Hepatocyte (in vitro differentiated cells): ENCODE data around the gene NEDD4L.

Experiments
- CTCF ChIP-seq: fragments of 200-600 bp; sonication (generic); IDR thresholded peaks from 2 replicates; pipeline ENCODE4 v1.5.1; 2016; ENCODE audit warnings: antibody characterized with exemption, mild to moderate bottlenecking; ENCODE audit not compliant: poor library complexity
- EZH2 ChIP-seq: fragments of 200-600 bp; sonication (generic); IDR thresholded peaks from 2 replicates; pipeline ENCODE4 v1.6.1; 2016; ENCODE audit warnings: antibody characterized with exemption, mild to moderate bottlenecking, borderline replicate concordance
- EZH2phosphoT487 ChIP-seq: fragments of 200-600 bp; sonication (generic); IDR thresholded peaks from one replicate; pipeline ENCODE4 v1.6.1; 2018; ENCODE audit warnings: antibody characterized with exemption, mild to moderate bottlenecking, low read depth, moderate library complexity; ENCODE audit not compliant: unreplicated experiment, severe bottlenecking

DNA sequence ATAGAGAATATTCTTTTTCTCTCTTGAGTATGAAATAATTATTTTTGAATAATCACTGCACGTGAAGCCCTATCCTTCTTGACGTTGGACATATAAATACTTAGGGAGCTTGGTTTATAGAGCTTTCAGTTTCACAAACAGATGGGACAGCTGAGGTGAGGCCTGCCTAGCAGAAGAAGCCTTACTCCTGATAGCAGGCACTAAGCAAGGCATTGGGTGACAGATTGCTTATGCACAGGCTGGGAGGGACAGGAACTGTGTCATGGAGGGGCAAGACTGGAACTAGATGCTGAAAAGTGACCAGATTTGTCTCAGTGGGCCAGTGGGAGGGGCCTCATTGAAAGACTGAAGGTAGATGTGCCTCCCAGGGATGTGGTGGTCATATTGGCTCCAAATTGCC is 220.8 kb downstream of the NEDD4L start:
- TF ChIP-seq CTCF (no peak), EZH2phosphoT487 (no peak), EZH2 (no peak)
